ENCODE results near the gene OCSTAMP.

- TF ChIP-seq POLR2A (IDR thresholded peaks at IDR 0.05) (no peak), CTCF (IDR thresholded peaks at IDR 0.05) (no peak)
Observed at GRCh38 chr20:46566125-46566524, 15.7 kb upstream of the OCSTAMP start.

All from right lobe of liver (tissue), 4 donors.